Stimulated activated CD8-positive, alpha-beta memory T cell treated with anti-CD3 and anti-CD28 coated beads, Interleukin-12 subunit alpha, Interleukin-12 subunit beta, amount 100 ng/mL, for 4 hours (primary cell): Measurements from ENCODE around the gene CHKA.

ENCODE experiments used
- DNase-seq: peaks from one replicate; pipeline ENCODE4 v3.0.0-alpha.2; 2020; ENCODE audit warnings: low read depth

CHKA gene

DNA sequence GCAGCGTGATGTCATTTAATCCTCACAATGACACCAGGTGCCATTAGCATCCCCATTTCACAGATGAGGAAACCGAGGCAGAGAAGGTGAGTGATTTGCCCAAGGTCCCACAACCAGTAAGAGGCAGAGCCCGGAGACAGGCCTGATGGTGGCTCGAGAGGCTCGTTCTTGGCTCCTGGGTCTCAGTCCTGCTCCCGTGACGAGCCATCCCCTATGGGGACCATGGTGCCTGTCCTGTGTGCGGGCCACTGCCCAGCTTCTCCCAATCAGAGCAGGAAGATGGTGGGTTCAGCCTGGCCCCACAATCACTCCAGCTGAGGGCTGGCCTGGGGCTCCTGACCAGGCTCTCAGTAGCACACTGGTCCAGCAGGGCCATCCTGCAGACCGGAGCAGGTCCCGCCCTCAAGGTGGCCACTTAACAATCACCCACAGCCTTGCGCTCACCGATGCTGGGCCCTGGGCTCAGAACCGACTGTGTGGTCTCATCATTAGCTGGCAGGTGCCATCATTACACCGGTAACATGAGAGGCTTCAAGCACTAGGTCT, 107.5 kb downstream of the CHKA start:
- DNase-seq: no peak

DNA sequence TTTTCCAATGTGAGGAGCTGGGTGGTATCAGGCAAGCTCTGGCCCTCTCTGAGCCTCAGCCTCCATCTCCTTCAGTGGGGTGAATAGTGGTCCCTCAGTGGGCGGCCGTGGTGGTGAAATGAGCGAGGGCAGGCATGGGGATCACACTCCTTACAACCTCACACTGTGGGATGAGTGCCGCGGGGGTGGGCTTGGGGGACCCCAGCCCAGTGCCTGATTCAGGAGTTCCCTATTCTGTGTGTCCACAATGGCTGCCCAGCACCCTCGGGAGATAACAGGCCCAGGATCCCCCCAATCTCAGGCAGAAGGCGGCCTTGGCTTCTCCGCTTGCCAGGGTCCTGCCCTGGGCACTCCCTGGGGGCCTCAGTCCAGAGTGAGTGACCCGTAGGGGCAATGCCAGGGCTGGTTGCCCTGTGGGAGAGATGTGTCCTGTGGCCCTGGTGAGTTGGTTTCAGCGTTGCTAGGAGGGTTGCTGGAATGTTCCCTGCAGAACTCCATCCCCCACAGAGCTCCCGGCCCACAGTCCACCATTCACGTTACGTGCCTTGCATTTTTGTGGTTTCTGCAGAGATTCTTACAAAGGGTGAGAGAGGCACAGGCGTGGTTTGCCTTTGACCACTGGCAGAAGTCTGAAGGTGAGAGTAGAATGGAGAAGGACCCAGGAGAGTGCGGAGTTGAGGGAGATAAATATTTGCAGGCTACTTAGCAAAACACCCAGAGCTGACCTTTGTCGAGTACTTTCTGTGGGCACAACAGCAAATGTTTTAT, 108.2 kb downstream of the CHKA start:
- DNase-seq: no peak

DNA sequence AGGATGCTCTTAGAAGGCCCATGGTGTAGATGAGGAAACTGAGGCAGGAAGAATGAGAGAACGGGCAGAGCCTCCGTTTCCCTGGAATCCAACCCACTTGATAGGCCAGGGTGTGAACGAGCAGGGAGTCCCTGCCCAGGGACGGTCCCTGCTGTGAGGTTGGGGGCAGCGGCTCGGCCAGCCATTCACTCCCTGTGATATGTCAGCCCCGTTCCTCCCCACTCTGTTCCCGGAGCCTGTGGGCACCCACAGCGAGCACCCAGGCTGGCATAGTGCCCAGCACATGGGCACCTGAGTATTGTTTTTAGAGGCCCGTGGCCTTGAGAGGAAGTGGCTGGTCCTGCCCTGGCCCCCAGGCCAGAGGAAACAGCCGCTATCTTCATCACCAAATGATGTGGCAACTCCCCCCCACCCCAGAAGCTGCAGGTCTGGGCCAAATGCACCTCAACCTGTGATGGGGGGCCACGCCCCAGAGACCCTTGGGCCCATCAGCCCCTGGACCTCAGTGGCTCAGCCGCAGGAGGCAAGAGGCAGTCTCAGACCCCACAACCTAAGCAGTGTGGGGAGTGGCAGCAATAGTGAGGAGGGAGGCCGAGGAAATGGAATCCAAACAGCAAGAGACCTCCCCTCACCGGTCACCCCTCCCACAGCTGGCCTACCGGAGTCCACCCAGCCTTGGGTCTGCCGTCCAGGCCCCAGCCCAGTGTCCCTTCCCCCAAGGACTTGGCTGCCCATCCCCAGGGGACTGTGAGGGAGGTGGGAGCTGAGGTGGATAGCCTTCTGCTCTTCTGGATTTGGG, 108.9 kb downstream of the CHKA start:
- no peak for DNase-seq

DNA sequence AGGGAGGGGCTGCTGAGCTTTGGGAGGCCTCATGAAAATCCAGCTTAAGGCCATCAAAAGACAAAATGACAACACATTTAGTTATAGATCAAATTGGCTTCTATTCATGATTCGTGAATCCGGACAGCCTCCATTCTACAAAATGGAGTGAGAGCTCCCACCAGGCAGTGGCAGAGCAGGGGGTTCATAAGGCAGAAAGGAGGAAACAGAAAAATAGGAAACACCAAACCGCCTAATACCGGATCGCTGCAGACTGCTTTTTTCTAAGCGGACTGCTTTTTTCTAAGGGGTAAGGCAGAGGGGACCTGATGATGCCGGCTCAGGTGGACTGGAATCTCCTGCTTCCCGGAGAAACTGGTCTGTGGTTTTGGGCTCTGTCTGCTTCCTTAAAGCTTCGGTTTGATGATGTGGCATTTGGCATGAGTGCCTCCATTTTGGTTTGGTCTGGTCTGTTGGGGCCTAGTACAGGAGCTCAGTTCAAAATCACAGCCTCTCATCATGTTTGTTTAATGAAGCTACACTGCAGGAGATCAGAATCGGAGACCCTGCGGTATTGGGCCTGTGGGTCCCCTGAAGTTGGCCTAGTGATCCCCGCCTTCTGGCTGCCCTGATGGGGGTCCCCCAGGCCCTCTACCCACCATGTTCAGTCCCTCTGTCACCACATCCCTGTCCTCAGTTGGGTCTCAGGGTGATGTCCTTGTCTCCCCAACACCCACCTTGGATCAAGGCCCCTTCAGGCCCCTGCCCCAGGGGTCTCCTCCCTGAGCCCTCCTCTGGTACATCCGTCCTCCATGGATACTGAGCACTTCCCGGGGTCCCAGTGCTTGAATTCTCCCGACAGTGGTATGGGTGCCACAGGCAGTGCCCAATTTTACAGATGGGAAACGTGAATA, 109.9 kb downstream of the CHKA start:
- DNase-seq: no peak

DNA sequence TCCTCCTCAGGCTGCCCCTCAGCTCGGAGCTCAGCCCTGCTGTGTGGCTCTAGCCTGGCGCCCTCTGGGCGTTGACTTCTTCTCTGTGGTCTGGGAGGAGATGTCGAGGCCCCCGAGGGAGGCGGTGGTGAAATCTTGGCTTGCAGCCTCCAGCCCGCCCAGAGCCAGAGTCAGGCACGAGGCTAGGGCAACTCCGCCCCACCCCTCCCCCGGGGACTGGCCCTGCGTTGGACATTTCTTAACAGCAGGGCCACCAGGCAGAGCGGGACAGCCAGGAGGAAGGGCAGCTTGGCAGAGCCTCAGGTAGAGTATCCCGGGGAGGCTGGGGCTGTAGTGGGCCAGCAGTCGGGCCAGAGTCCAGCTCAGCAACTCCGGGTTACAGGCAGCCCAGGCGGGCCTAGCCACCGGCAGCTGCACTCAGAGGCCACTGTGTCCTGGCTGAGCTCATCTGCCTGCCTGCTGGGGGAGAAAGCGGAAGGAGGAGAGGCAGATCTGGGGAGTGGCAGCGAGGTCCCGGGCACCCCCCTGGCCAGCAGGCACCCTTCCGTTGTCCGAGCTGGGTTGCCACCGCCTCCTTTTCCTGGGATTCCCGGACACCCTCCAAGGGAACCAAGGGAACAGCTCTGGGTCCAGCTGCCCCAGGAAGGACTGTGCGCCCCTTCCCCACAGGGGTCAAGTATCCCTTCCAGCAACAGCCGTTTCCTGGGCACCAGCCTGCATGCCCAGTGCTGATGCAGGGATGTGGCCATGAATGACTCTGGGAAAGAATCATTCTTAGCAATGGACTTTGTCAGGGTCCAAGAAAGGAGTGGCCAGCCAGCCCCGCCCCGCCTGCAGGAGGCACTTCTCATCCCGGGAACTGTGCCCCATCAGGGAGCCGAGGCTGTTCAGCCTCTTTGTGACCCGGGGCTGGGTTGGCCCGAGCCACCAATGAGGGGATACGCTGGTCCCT, 110.8 kb downstream of the CHKA start, which contains the start of gene ALDH3B1:
TSS of gene ALDH3B1 (plus strand) at position 238 of the 952 bp plus-strand sequence. CDS start 4,971 bp downstream, outside the sequence.
- DNase-seq: no peak

DNA sequence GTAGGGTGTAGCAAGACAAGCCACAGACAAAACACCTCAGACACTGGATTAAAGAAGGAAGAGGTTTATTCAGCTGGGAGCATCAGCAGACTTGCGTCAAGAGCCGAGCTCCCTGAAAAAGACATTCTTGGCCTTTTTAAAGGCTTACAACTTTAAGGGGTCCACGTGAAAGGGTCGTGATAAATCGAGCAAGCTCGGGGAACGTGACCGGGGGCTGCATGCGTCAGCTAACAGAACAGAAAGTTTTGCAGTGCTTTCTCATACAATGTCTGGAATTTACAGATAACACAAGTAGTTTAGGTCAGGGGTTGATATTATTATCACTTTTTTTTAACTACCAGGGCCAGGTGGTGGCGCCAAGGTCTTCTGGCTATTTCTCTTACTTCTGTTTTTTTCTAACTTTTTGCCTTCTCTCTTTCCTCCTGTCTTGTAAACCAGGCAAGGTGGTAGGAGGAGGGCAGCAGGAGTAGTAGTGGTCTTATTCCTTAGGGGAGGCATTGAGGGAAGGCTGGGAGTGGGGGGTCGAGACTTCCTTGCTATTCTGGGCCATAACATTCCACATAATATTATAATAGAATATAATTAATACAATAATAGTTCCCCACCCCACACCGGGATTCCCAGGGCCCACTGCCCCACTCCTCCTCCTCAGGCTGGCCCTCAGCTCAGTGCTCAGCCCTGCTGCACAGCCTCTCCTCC, 111.6 kb downstream of the CHKA start:
- DNase-seq: no peak

DNA sequence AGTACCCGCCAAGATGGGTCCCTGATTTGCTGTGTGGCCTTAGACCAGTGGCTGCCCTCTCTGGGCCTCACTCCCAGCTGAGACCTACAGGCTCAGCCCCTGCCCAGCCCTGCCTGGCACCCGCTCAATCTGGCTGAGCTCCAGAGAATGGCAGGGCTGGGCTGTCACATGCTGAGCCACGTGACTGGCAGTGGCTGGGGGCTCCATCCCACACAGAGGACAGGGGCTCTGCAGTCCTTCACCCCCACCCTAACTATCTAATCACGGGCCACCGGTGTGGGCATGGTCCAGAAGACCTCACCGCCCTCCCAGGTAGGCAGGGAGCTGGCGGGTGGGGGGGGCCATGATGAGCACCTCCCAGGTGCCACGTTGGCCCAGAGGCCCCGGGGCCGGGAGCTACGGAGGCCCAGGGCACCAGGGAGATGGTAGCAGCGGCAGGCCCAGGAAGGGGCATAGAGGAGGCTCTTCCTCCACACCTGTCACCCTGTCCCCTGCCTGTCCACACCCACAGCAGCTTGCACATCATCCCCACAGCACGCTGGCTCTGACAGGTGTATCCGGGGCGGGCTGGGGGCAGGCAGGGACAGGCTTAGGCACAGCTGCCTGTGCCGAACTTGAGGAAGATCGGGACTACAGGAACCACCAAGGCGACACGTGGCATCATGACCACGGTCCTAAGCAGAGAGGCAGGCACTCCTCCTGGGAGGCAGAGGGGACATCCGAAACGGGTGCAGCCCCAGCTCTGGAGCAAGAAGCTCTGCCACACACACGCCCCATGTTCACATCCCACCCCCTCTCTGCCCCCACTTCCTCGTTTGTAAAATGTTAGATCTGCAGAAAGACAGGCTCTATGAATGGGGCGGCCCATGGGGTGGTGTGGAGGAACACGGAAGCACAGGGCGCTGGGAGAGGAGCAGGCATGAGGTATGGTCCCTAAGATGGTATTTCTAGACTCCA, 112.5 kb downstream of the CHKA start:
- no peak for DNase-seq

DNA sequence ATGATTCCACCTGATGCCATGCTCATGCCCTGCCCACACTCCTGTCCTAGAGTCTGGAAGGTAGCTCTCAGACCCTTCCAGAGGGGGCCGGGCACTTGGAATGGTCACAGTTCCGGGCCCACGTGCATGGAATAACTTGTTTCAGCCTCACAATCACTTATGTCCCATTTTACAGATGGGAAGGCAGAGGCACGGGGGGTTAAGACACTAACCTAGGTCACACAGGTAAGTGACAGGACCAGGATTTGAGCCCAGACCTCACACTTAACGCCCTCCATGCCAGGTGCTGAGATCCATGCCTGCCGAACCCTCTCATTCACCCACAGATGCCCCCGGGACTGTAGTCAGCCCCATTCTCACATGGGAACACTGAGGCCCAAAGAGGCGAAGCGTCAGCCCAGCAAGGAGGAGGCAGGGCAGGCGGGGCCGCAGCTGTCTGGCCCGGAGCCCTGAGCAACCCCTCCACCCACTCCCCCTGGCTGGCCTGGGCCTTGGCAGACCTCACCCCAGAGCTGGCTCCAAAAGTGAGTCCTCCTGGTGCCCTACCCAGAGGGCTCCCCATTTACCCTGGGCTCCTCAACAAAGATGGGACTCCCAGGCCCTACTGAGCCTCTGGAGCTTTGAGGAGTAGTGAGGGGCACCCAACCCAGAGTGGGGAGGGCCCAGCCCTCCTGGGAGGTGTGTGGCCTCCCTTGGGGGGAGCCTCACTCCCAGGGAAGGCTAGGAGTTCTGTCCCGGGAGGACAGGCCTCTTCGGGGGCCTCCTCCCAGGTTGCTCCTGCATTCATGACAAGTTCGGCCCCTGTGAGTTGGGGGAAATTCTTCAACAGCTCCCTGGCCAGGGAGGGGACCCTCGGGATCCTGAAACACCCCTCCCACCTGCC, 113.4 kb downstream of the CHKA start:
- no peak for DNase-seq

DNA sequence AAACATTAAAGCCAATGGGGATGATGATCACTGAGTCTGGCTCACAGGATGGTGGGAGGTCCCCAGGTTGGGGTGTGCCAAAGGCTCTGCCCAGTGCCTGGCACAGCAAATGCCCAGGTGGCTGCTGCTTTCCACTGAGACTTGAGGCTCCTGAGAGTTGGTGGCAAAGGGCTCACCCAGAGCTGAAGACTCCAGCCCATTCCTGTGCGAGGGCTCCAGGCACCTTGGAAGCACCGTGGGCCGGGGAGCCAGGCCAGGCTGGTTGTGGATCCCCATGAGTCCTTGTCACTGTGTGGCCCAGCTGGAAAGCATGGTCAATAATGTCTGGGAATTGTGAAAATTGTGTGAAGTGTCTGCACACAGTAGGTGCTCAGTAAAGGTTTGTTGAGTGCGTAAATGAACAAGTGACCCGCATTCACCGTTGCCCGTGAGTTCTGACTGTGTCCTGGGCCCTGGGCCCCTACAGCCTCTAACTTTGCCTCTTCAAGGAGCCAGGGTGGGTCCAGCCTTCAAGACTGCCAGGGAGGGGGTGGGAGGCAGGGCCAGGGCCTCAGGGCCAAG, 114.5 kb downstream of the CHKA start:
- DNase-seq: no peak

DNA sequence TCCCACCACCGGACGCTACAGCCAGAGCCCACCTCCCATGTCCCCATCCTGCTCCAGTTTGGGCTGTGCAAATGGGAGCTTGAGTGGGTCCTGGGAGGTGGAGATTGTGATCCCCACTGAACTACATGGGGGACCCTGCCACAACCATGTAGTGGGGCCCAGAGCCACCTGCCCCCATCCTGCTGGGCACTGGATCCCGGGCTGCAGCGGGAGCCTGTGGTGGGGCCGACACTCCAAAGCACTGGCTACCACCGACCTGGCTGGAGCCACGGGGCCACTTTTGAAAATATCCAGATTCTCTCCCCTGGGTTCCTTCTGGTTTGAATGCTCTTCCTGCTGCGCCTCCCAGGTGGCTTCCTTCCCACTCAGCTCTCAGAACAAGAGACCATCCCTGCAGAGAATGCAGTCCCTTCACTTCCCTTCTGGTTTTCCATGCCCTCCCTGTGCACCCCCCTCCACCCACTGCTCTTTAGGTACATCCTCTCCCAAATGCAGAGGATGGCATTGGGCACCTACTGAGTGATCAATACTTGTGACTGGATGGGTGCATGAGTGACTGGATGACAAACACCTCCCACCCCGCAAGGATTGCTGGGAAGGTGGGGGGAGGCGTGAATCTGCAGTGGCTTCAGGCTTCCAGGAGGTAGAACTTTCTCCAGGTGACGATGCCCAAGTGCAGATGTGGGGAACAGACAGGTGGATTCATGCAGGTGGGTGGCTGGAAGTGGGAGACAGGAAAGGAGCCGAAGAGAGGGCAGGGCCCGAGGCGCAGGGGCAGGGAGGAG, 116.4 kb downstream of the CHKA start:
- DNase-seq: no peak

DNA sequence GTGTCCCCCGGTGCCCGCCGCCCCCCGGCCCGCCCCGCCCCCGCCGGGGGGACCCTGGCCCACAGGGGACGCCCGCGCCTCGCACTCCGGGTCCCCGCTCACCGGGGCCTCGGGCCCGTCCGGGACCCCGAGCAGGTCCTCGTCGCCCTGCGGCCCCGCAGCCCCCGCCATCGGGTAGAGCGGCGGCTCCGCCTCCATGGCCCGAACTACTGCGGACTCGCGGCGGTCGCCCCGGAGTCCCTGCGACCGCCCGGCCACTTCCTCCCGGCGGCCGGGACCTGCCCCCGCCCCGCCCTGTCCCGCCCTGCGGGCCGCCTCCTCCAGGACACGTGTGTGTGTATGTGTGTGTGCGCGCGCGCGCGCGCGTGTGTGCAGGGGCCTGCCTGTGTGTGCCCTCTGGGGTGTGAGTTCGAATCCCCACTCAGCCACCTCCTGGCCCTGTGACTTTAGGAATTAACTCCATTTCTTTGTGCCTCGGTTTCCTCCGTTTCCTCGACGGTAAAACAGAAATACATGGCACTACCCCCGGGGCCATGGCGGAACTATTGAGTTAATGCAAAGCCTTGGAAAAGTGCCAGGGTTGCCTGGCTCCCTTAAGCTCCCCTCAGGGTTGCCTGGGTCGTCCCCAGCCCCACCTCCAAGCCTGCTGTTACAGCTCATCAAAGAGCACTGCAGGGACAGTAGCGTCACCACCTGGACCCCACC, 117.2 kb downstream of the CHKA start, which contains the start of gene UNC93B1:
TSS of gene UNC93B1 (minus strand) at position 252 of the 705 bp plus-strand sequence. CDS start at position 198, 54 bp downstream.
- DNase-seq: peak; percentile 69

DNA sequence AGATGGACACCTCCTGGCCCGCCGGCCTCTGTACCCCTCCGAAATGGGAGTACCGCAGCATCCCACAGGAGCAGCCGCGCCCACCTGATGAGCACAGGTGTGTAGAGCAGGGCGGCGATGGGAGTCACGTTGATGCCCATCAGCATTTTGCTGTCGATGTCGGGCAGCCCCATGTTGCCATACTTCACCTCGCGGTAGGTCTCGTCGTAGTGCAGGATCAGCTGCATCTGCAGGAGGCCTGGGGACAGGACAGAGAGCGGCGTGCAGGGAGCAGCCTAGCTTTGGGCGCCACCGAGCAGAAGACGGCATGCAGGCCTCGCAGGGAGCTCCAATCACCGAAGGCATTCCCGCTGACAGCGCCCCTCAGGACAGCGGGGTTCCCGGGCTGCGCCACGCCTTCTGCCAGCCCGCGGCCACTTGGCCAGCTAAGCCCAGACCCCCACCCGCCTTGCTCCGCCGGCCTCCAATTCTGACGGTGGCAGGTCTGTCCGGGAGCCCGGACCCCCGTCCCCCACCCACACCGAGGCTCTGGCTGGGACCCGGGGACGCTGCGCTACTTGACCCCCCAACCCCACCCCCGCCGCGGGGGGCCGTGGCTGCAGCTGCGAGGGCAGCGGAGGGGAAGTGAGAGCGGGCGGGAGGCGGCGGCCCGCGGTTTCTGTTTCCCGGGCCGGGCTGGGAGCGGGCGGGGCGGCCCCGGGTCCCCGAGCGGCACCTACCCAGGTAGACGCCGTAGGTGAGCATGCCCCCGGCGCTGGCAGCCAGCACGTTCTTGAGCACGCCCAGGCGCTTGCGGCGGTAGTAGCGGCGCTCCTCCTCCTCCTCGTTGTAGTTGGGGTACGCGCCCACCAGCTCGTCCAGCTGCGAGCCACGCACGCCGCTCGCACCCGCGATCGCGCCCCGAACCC, 118.0 kb downstream of the CHKA start:
- peak; percentile 34 for DNase-seq
